Measurements from ENCODE around the gene CDC26. TPM values are rescaled to one million over a fixed set of nuclear protein-coding genes. Genes with fewer than 3 reads are reported as not detected.
A peak's percentile ranks its signal among the peaks of the same experiment; 100 is the strongest.

Gene CDC26
- total RNA-seq, 1 donor from 2014 or later, result 27.7 TPM

GRCh38 chr9:113290052-113290607 lies 14.8 kb upstream of the CDC26 start:
- Mint-ChIP-seq H3K4me3 (no peak overlapping the region), H3K4me1 (no peaks in the 10 kb centered on the region), H3K27me3 (ENCODE audit: low read depth) (no peaks in the 10 kb centered on the region), H3K9me3 (no peaks in the 10 kb centered on the region), H3K27ac (no peak overlapping the region), H3K36me3 (peaks cover 39% of the 10 kb centered on the region)
- no peak for DNase-seq (ENCODE audit: low spot score in 2 of 2, unreplicated experiment in 2 of 2)
- no peak for TF ChIP-seq CTCF (IDR thresholded peaks at IDR 0.05; ENCODE audit: unreplicated experiment)

- DNase-seq (ENCODE audit: low spot score in 2 of 2, unreplicated experiment in 2 of 2), result no peak
- Mint-ChIP-seq H3K27me3 (ENCODE audit: low read depth) (no peaks in the 10 kb centered on the region), H3K4me3 (no peak overlapping the region), H3K27ac (no peak overlapping the region), H3K4me1 (no peaks in the 10 kb centered on the region), H3K36me3 (peaks cover 48% of the 10 kb centered on the region), H3K9me3 (no peaks in the 10 kb centered on the region)
- no peak for TF ChIP-seq CTCF (IDR thresholded peaks at IDR 0.05; ENCODE audit: unreplicated experiment)
Observed at GRCh38 chr9:113289091-113289490, 13.7 kb upstream of the CDC26 start.

- H3K4me3 Mint-ChIP-seq, result no peak overlapping the region
- H3K27me3 Mint-ChIP-seq (ENCODE audit: low read depth), result no peaks in the 10 kb centered on the region
- peaks cover 50% of the 10 kb centered on the region for H3K36me3 Mint-ChIP-seq
- no peak for DNase-seq (ENCODE audit: low spot score in 2 of 2, unreplicated experiment in 2 of 2)
- H3K9me3 Mint-ChIP-seq, result no peaks in the 10 kb centered on the region
- TF ChIP-seq CTCF (IDR thresholded peaks at IDR 0.05; ENCODE audit: unreplicated experiment), result no peak
- peaks cover 4% of the 10 kb centered on the region for H3K4me1 Mint-ChIP-seq
- no peak overlapping the region for H3K27ac Mint-ChIP-seq
Observed at GRCh38 chr9:113281356-113281755, 6.0 kb upstream of the CDC26 start.

GRCh38 chr9:113278840-113279239 lies 3.5 kb upstream of the CDC26 start:
- H3K9me3 Mint-ChIP-seq, result no peaks in the 10 kb centered on the region
- H3K4me3 Mint-ChIP-seq, result no peak overlapping the region
- no peak overlapping the region for H3K27ac Mint-ChIP-seq
- H3K27me3 Mint-ChIP-seq (ENCODE audit: low read depth), result no peaks in the 10 kb centered on the region
- TF ChIP-seq CTCF (IDR thresholded peaks at IDR 0.05; ENCODE audit: unreplicated experiment), result no peak
- peaks cover 9% of the 10 kb centered on the region for H3K4me1 Mint-ChIP-seq
- DNase-seq (ENCODE audit: low spot score in 2 of 2, unreplicated experiment in 2 of 2), result no peak
- H3K36me3 Mint-ChIP-seq, result peaks cover 40% of the 10 kb centered on the region

- no peak overlapping the region for H3K4me3 Mint-ChIP-seq
- H3K27ac Mint-ChIP-seq, result no peak overlapping the region
- H3K9me3 Mint-ChIP-seq, result no peaks in the 10 kb centered on the region
- peaks cover 9% of the 10 kb centered on the region for H3K4me1 Mint-ChIP-seq
- H3K27me3 Mint-ChIP-seq (ENCODE audit: low read depth), result no peaks in the 10 kb centered on the region
- H3K36me3 Mint-ChIP-seq, result peaks cover 25% of the 10 kb centered on the region
- TF ChIP-seq CTCF (IDR thresholded peaks at IDR 0.05; ENCODE audit: unreplicated experiment), result peak; percentile 74
- DNase-seq (ENCODE audit: low spot score in 2 of 2, unreplicated experiment in 2 of 2), result no peak
Observed at GRCh38 chr9:113274474-113275156, 757 bp downstream of the CDC26 start.

Measured in mesothelial cell of epicardium (in vitro differentiated cells).